Hepatocyte (in vitro differentiated cells): ENCODE results near the gene KDM4D. TPM values are rescaled to one million over a fixed set of nuclear protein-coding genes. Genes with fewer than 3 reads are reported as not detected.

Source experiments
- DNase-seq: peaks from one replicate; pipeline ENCODE4 v3.0.0-alpha.2; 2016; ENCODE audit warnings: low spot score
- H2AFZ ChIP-seq: fragments of 200-600 bp; sonication (generic); 2 replicates; pipeline ENCODE4 v1.6.0; 2016; ENCODE audit warnings: antibody characterized with exemption, mild to moderate bottlenecking
- H3K27ac ChIP-seq: fragments of 200-600 bp; sonication (generic); 2 replicates; pipeline ENCODE4 v1.5.1; 2016; ENCODE audit warnings: mild to moderate bottlenecking
- H3K27me3 ChIP-seq: fragments of 200-600 bp; sonication (generic); 2 replicates; pipeline ENCODE4 v1.6.1; 2016
- H3K36me3 ChIP-seq: fragments of 200-600 bp; sonication (generic); replicated peaks from 2 replicates; pipeline ENCODE4 v1.5.1; 2016; ENCODE audit warnings: low read depth; ENCODE audit not compliant: insufficient read depth
- H3K4me1 ChIP-seq: fragments of 200-600 bp; sonication (generic); 2 replicates; pipeline ENCODE4 v1.5.1; 2016; ENCODE audit warnings: mild to moderate bottlenecking, moderate library complexity; ENCODE audit not compliant: insufficient read depth
- H3K4me2 ChIP-seq: fragments of 200-600 bp; sonication (generic); 2 replicates; pipeline ENCODE4 v1.6.0; 2016
- H3K4me3 ChIP-seq: fragments of 200-600 bp; sonication (generic); 2 replicates; pipeline ENCODE4 v1.5.1; 2016; ENCODE audit warnings: mild to moderate bottlenecking
- H3K79me2 ChIP-seq: fragments of 200-600 bp; sonication (generic); 2 replicates; pipeline ENCODE4 v1.6.0; 2017; ENCODE audit warnings: mild to moderate bottlenecking
- H3K9me2 ChIP-seq: fragments of 200-600 bp; sonication (generic); replicated peaks from 2 replicates; pipeline ENCODE4 v1.6.0; 2017; ENCODE audit warnings: mild to moderate bottlenecking; ENCODE audit not compliant: insufficient read depth
- H3K9me3 ChIP-seq: fragments of 200-600 bp; sonication (generic); 2 replicates; pipeline ENCODE4 v1.5.1; 2016; ENCODE audit warnings: low read depth, mild to moderate bottlenecking
- H4K20me1 ChIP-seq: fragments of 200-600 bp; sonication (generic); 2 replicates; pipeline ENCODE4 v1.6.0; 2016; ENCODE audit warnings: mild to moderate bottlenecking; ENCODE audit not compliant: insufficient read depth, poor library complexity, severe bottlenecking
- CTCF ChIP-seq: fragments of 200-600 bp; sonication (generic); IDR thresholded peaks from 2 replicates; pipeline ENCODE4 v1.5.1; 2016; ENCODE audit warnings: antibody characterized with exemption, mild to moderate bottlenecking; ENCODE audit not compliant: poor library complexity
- EZH2 ChIP-seq: fragments of 200-600 bp; sonication (generic); IDR thresholded peaks from 2 replicates; pipeline ENCODE4 v1.6.1; 2016; ENCODE audit warnings: antibody characterized with exemption, mild to moderate bottlenecking, borderline replicate concordance
- EZH2phosphoT487 ChIP-seq: fragments of 200-600 bp; sonication (generic); IDR thresholded peaks from one replicate; pipeline ENCODE4 v1.6.1; 2018; ENCODE audit warnings: antibody characterized with exemption, mild to moderate bottlenecking, low read depth, moderate library complexity; ENCODE audit not compliant: unreplicated experiment, severe bottlenecking
- WGBS: methylation state at CpG from one replicate; pipeline ENCODE4 v1.1.6; 2016; ENCODE audit warnings: low lambda C conversion rate; ENCODE audit errors: missing lambda C conversion rate; 5-methylcytosine and 5-hydroxymethylcytosine counted together
- polyA plus RNA-seq: library from polyadenylated mRNA; unstranded; fragments of >200 nt; fragmentation: Nextera tagmentation; extraction: Ambion mirVana; gene quantifications from 2 replicates; pipeline ENCODE4 v1.2.1, GENCODE V29; 2016
- total RNA-seq: library from RNA; depleted of rRNA; stranded (reverse); fragments of >200 nt; gene quantifications from 2 replicates; pipeline ENCODE4 v1.2.3, GENCODE V29; 2014

KDM4D gene
- total and polyA plus RNA-seq, 2 experiments from 2014 or later: 0.46 to 0.80 TPM

DNA sequence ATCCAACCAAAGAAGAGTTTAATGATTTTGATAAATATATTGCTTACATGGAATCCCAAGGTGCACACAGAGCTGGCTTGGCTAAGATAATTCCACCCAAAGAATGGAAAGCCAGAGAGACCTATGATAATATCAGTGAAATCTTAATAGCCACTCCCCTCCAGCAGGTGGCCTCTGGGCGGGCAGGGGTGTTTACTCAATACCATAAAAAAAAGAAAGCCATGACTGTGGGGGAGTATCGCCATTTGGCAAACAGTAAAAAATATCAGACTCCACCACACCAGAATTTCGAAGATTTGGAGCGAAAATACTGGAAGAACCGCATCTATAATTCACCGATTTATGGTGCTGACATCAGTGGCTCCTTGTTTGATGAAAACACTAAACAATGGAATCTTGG lies 23.9 kb downstream of the KDM4D start:
- H3K9me3 ChIP-seq: no peaks in the 10 kb centered on the region
- no peak overlapping the region for H2AFZ ChIP-seq
- no peak overlapping the region for H3K27ac ChIP-seq
- no peaks in the 10 kb centered on the region for H3K27me3 ChIP-seq
- no peaks in the 10 kb centered on the region for H3K36me3 ChIP-seq
- H4K20me1 ChIP-seq: no peaks in the 10 kb centered on the region
- H3K4me2 ChIP-seq: no peak overlapping the region
- H3K9me2 ChIP-seq: no peaks in the 10 kb centered on the region
- WGBS: 95% methylated on average over 6 of the region's 6 CpGs
- H3K4me1 ChIP-seq: no peaks in the 10 kb centered on the region
- no peak overlapping the region for H3K4me3 ChIP-seq
- no peak for DNase-seq
- H3K79me2 ChIP-seq: no peaks in the 10 kb centered on the region
- TF ChIP-seq EZH2 (no peak), EZH2phosphoT487 (no peak), CTCF (no peak)

DNA sequence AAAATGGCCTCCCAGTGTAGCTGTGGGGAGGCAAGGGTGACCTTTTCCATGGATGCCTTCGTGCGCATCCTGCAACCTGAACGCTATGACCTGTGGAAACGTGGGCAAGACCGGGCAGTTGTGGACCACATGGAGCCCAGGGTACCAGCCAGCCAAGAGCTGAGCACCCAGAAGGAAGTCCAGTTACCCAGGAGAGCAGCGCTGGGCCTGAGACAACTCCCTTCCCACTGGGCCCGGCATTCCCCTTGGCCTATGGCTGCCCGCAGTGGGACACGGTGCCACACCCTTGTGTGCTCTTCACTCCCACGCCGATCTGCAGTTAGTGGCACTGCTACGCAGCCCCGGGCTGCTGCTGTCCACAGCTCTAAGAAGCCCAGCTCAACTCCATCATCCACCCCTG lies 24.8 kb downstream of the KDM4D start:
- no peaks in the 10 kb centered on the region for H3K27me3 ChIP-seq
- DNase-seq: no peak
- TF ChIP-seq CTCF: no peak
- TF ChIP-seq EZH2phosphoT487: no peak
- TF ChIP-seq EZH2: no peak
- H3K79me2 ChIP-seq: no peaks in the 10 kb centered on the region
- no peak overlapping the region for H3K4me3 ChIP-seq
- H3K9me2 ChIP-seq: no peaks in the 10 kb centered on the region
- no peaks in the 10 kb centered on the region for H3K9me3 ChIP-seq
- H3K4me1 ChIP-seq: no peaks in the 10 kb centered on the region
- 95% methylated on average over 12 of the region's 13 CpGs for WGBS
- H3K4me2 ChIP-seq: no peak overlapping the region
- H3K27ac ChIP-seq: no peak overlapping the region
- H3K36me3 ChIP-seq: no peaks in the 10 kb centered on the region
- H2AFZ ChIP-seq: no peak overlapping the region
- H4K20me1 ChIP-seq: no peaks in the 10 kb centered on the region

DNA sequence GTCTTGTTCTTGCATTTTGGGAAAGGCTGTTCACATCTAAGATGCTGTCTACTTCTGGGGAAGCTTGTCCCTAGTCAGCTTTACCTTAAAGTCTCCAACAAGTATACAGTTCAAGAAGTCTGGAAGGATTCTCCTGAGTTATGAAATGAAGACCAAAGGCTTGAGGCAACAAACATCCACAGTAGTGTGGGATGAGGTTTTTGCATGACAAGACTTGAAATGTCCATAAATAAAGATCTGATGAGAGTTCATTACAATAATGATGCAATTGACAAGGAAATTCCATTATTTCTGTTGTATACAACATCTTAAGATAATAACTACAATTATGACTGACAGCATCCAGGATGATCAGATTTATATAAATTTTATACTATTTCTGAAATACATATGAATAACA lies 30.2 kb downstream of the KDM4D start:
- H3K9me3 ChIP-seq: no peaks in the 10 kb centered on the region
- no peaks in the 10 kb centered on the region for H3K4me1 ChIP-seq
- TF ChIP-seq EZH2phosphoT487 (no peak), EZH2 (no peak), CTCF (no peak)
- H3K4me3 ChIP-seq: no peak overlapping the region
- no peaks in the 10 kb centered on the region for H3K79me2 ChIP-seq
- no peaks in the 10 kb centered on the region for H3K9me2 ChIP-seq
- no peaks in the 10 kb centered on the region for H3K36me3 ChIP-seq
- H3K27ac ChIP-seq: no peak overlapping the region
- no peaks in the 10 kb centered on the region for H4K20me1 ChIP-seq
- H3K27me3 ChIP-seq: no peaks in the 10 kb centered on the region
- H2AFZ ChIP-seq: no peak overlapping the region
- no peak for DNase-seq
- no peak overlapping the region for H3K4me2 ChIP-seq

DNA sequence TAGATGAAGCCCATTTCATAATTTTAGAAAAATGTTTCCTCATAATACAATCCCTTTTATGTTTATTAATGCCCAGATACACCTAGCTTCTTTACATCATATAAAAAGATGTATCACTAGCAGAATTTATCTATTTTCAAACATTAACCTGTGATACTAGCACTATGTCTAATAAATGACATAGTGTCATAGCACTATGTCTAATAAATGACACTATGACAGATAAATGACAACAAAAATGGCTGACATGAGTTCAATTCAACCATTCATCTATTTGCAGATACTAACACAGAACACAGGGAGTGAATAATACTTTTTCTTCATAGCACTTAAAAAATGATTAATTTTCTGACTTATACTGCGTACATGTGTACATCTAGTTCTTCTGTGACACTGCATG lies 32.1 kb downstream of the KDM4D start:
- no peak overlapping the region for H3K4me2 ChIP-seq
- H3K27me3 ChIP-seq: peaks cover 3% of the 10 kb centered on the region
- no peak overlapping the region for H2AFZ ChIP-seq
- no peaks in the 10 kb centered on the region for H3K4me1 ChIP-seq
- DNase-seq: no peak
- TF ChIP-seq CTCF: no peak
- no peak for TF ChIP-seq EZH2phosphoT487
- no peak for TF ChIP-seq EZH2
- H3K27ac ChIP-seq: no peak overlapping the region
- WGBS: 86% methylated on average over 1 of the region's 1 CpG
- H3K79me2 ChIP-seq: no peaks in the 10 kb centered on the region
- no peaks in the 10 kb centered on the region for H3K9me3 ChIP-seq
- no peaks in the 10 kb centered on the region for H3K36me3 ChIP-seq
- H4K20me1 ChIP-seq: no peaks in the 10 kb centered on the region
- no peak overlapping the region for H3K4me3 ChIP-seq
- no peaks in the 10 kb centered on the region for H3K9me2 ChIP-seq
